Spleen (tissue), 7 donors: Measurements from ENCODE around the gene SNX27.

ENCODE experiments used
- CTCF ChIP-seq, 11 experiments: fragments of 200-600 bp in 7 of 11; fragments of 450-650 bp in 4 of 11; sonication (generic) in 4 of 11; IDR thresholded peaks in 8 of 11; conservative IDR thresholded peaks in 3 of 11; 1 replicate in 7 of 11; 2 replicates in 4 of 11; pipeline versions ENCODE4 v1.4.0 to v1.8.0; 2016 to 2021; ENCODE audit warnings: antibody characterized with exemption in 11 of 11, inconsistent platforms in 4 of 11, mild to moderate bottlenecking in 1 of 11
- POLR2A ChIP-seq, 3 donors: fragments of 450-650 bp; IDR thresholded peaks; one replicate each; pipeline ENCODE4 v1.5.1; 2017; ENCODE audit warnings: antibody characterized with exemption in 3 of 3, mild to moderate bottlenecking in 1 of 3
- donor health status: DM: no; HTN: no; CAD: no; lungs with moderate emphysema.
- donor health status: DM: no; HTN: no; CAD: no.
- donor health status: DM: no; HTN: no; CAD: no.

GRCh38 chr1:151739590-151740355 is 127.9 kb downstream of the SNX27 start:
- TF ChIP-seq CTCF (IDR thresholded peaks at IDR 0.05 in 8 of 11, conservative IDR thresholded peaks at IDR 0.05 in 3 of 11) (no peak), POLR2A (IDR thresholded peaks at IDR 0.05) (no peak)
